ENCODE data around the gene LCK. TPM values are rescaled to one million over a fixed set of nuclear protein-coding genes. Genes with fewer than 3 reads are reported as not detected.

The LCK gene
- total and polyA plus RNA-seq, 9 of the 15 experiments (the other 6 are each of a cell fraction or from before 2014, with no cell fraction given) = 0.04 to 0.47 (median 0.13) TPM; not detected in 6

DNA sequence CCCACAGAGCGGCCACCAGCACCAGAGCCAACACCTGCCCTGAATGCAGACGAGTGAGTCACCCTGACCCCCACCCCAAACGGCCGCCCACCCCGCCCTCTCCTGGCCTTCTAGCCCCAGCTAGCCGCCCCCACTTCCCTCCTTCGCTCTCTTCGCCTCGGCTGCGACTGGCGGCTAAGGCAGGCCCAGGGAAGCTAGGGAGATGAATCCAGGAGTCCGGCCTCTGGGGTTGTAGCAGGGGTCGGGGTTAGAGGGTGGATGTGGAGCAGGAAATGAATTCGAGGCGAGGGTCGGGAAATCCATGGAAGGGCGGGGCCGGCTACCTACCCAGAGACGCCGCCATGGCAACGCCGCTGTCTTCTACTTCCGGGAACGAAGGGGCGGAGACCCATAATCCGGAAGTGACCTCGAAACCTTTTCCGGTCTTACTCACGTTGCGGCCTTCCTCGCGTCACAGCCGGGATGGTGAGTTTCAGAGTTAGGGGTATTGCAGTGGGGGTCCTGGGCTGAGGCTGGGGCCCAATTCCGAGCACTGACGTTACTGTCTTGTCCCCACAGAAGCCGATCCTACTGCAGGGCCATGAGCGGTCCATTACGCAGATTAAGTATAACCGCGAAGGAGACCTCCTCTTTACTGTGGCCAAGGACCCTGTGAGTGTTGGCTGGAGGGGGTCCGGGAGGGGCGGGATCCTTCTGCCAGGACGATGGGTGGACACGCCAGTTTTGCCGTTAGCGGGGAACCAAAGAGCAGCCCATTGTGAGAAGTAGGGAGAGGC lies 28.9 kb upstream of the LCK start, which contains the start of the genes EIF3I and TMEM234 (continued):
- TF ChIP-seq, protein P1, sequence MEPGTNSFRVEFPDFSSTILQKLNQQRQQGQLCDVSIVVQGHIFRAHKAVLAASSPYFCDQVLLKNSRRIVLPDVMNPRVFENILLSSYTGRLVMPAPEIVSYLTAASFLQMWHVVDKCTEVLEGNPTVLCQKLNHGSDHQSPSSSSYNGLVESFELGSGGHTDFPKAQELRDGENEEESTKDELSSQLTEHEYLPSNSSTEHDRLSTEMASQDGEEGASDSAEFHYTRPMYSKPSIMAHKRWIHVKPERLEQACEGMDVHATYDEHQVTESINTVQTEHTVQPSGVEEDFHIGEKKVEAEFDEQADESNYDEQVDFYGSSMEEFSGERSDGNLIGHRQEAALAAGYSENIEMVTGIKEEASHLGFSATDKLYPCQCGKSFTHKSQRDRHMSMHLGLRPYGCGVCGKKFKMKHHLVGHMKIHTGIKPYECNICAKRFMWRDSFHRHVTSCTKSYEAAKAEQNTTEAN (CRISPR knock-in tag; IDR thresholded peaks at IDR 0.05) = peak; percentile 70; the same call in 1 of the 2 replicates
- TF ChIP-seq TAF9B (IDR thresholded peaks at IDR 0.05; ENCODE audit: partially characterized antibody) (peak; percentile 78), NFRKB (IDR thresholded peaks at IDR 0.05; ENCODE audit: low read depth) (peak; percentile 74; the same call in 1 of the 2 replicates), MYC (IDR thresholded peaks at IDR 0.05; ENCODE audit: low read depth, low read length) (peak; percentile 94), MYC (CRISPR knock-in tag; IDR thresholded peaks at IDR 0.05; ENCODE audit: borderline replicate concordance, low read depth) (no peak), ZNF12 (CRISPR knock-in tag; IDR thresholded peaks at IDR 0.05) (no peak; the same call in 1 of the 2 replicates), JUNB (CRISPR knock-in tag; conservative IDR thresholded peaks at IDR 0.05) (no peak), ELF2 (CRISPR knock-in tag; IDR thresholded peaks at IDR 0.05) (peak; percentile 93), TBL1XR1 (IDR thresholded peaks at IDR 0.05; ENCODE audit: low read length in 2 of 2) (no peak), TCFL5 (CRISPR knock-in tag; conservative IDR thresholded peaks at IDR 0.05) (no peak), ETV6 (IDR thresholded peaks at IDR 0.05; ENCODE audit: borderline replicate concordance in 1 of 2, low read depth in 2 of 2, low read length in 1 of 2) (peak in 1 of 2 experiments; percentile 66; a peak in 1 of 4 replicates), ETV6 (CRISPR knock-in tag; IDR thresholded peaks at IDR 0.05; ENCODE audit: borderline replicate concordance) (peak; percentile 67; the same call in 1 of the 2 replicates), ZNF668 (CRISPR knock-in tag; IDR thresholded peaks at IDR 0.05) (no peak), ZBED1 (IDR thresholded peaks at IDR 0.05) (0 out of 2 replicates have a peak, but pooled peaks have one; percentile 28), MTA3 (IDR thresholded peaks at IDR 0.05; ENCODE audit: borderline replicate concordance) (peak; percentile 54; the same call in 1 of the 2 replicates), ETV5 (CRISPR knock-in tag; IDR thresholded peaks at IDR 0.05; ENCODE audit: low read depth) (peak; percentile 29; the same call in 1 of the 2 replicates)
- TF ChIP-seq, protein P2, sequence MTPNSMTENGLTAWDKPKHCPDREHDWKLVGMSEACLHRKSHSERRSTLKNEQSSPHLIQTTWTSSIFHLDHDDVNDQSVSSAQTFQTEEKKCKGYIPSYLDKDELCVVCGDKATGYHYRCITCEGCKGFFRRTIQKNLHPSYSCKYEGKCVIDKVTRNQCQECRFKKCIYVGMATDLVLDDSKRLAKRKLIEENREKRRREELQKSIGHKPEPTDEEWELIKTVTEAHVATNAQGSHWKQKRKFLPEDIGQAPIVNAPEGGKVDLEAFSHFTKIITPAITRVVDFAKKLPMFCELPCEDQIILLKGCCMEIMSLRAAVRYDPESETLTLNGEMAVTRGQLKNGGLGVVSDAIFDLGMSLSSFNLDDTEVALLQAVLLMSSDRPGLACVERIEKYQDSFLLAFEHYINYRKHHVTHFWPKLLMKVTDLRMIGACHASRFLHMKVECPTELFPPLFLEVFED (CRISPR knock-in tag; conservative IDR thresholded peaks at IDR 0.05) = 0 out of 2 replicates have a peak, but pooled peaks have one; percentile 13
- TF ChIP-seq, protein P3, sequence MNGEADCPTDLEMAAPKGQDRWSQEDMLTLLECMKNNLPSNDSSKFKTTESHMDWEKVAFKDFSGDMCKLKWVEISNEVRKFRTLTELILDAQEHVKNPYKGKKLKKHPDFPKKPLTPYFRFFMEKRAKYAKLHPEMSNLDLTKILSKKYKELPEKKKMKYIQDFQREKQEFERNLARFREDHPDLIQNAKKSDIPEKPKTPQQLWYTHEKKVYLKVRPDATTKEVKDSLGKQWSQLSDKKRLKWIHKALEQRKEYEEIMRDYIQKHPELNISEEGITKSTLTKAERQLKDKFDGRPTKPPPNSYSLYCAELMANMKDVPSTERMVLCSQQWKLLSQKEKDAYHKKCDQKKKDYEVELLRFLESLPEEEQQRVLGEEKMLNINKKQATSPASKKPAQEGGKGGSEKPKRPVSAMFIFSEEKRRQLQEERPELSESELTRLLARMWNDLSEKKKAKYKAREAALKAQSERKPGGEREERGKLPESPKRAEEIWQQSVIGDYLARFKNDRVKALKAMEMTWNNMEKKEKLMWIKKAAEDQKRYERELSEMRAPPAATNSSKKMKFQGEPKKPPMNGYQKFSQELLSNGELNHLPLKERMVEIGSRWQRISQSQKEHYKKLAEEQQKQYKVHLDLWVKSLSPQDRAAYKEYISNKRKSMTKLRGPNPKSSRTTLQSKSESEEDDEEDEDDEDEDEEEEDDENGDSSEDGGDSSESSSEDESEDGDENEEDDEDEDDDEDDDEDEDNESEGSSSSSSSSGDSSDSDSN (IDR thresholded peaks at IDR 0.05; ENCODE audit: borderline replicate concordance in 1 of 2, low read depth in 2 of 2, low read length in 2 of 2) = no peak
- TF ChIP-seq, protein P4, sequence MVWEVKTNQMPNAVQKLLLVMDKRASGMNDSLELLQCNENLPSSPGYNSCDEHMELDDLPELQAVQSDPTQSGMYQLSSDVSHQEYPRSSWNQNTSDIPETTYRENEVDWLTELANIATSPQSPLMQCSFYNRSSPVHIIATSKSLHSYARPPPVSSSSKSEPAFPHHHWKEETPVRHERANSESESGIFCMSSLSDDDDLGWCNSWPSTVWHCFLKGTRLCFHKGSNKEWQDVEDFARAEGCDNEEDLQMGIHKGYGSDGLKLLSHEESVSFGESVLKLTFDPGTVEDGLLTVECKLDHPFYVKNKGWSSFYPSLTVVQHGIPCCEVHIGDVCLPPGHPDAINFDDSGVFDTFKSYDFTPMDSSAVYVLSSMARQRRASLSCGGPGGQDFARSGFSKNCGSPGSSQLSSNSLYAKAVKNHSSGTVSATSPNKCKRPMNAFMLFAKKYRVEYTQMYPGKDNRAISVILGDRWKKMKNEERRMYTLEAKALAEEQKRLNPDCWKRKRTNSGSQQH (CRISPR knock-in tag; IDR thresholded peaks at IDR 0.05) = peak; percentile 67; the same call in 1 of the 2 replicates

All from K562 (cell line).